T1000 (cell line): ENCODE results near the gene PTS.
A peak's percentile ranks its signal among the peaks of the same experiment; 100 is the strongest.

Experiments used
- DNase-seq: peaks from one replicate; lab custom pipeline; 2025; ENCODE audit warnings: mixed read lengths; lab: John Stamatoyannopoulos, UW

The PTS gene

DNA sequence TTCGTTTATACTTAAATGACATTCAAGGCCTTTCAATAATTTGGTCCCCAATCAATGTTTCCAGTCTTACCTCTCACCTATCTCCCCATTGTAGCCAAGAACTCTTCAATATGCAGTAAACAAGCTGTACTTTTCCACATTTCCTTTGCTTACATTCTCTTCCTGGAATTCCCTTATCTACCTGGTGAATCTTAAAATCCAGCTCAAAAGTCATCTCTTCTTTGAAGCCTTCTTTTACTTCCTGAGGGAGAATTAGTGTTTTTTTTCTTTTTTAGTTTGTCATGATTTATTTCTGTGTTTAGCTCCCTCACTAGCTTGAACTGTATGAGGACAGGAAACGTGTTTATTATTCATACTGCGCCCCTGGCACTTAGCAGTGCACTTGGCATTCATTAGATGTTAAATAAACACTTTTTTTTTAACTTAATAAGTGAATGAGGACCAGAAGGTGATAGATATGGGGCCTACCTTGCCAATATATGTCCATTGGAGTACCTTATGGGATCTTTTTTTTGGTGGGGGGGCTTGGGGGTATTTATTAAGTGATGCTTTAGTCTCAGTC lies 4.9 kb upstream of the PTS start:
- no peak for DNase-seq

DNA sequence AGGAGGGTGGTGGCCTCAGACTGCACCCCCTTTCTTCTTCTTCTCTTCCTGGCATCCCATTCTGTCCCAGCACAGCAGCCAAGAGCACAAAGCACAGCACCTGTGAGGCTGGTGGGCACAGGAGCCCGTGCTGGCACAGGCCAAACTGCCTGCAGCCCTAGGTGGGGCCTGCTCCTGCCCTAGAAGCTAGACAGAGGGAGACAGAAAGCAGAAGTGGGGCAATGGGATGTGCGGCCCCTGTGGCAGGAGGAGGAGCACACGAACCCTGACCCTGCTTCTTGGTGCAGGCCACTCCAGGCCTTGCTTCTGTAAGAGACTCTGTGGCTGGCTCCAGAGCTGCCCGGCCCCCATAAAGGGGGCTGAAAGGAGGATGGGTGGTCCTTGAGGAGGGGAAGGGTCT lies 3.9 kb upstream of the PTS start:
- DNase-seq, result no peak

GRCh38 chr11:112223121-112223520 lies 3.1 kb upstream of the PTS start:
- DNase-seq, result no peak

DNA sequence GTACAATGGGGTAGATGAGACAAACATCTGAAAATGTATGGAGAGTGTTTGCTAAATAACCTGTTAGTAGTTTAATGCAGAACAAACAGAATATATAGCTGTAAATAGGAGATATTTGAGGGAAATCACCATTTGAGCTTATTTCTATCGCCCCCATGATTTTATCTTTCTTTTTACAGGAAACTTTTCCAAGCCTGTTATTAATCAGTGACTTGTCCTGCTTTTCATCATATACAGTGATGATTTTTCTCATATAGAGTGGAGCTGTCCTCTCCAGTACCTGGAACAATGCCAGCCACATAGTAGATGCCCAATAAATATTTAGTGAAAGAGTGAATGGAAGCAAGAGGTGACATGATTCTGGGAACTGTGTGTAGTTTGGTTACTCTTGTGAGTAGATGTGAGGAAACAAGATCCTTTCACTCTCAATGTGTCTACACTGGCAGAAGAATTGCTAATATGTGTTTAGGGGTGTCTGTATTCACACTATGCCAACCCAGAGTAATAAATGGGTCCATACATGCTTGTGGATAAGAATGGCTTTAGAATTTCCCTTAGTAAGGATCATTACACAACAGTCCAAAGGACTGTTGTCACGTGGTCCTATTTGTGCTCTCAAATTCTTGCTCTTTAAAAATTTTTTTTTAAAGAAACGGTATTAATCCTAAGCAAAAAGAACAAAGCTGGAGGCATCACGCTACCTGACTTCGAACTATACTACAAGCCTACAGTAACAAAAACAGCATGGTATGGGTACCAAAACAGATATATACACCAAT lies 2.3 kb upstream of the PTS start:
- no peak for DNase-seq

GRCh38 chr11:112225753-112226061 lies 521 bp upstream of the PTS start:
- DNase-seq, result no peak

- DNase-seq, result no peak
Observed at GRCh38 chr11:112226831-112227401, 688 bp downstream of the PTS start.

- no peak for DNase-seq
Observed at GRCh38 chr11:112227471-112227870, 1.2 kb downstream of the PTS start.

- DNase-seq, result no peak
Observed at GRCh38 chr11:112228706-112229105, 2.5 kb downstream of the PTS start.

- no peak for DNase-seq
Observed at GRCh38 chr11:112229159-112229558, 2.9 kb downstream of the PTS start.

DNA sequence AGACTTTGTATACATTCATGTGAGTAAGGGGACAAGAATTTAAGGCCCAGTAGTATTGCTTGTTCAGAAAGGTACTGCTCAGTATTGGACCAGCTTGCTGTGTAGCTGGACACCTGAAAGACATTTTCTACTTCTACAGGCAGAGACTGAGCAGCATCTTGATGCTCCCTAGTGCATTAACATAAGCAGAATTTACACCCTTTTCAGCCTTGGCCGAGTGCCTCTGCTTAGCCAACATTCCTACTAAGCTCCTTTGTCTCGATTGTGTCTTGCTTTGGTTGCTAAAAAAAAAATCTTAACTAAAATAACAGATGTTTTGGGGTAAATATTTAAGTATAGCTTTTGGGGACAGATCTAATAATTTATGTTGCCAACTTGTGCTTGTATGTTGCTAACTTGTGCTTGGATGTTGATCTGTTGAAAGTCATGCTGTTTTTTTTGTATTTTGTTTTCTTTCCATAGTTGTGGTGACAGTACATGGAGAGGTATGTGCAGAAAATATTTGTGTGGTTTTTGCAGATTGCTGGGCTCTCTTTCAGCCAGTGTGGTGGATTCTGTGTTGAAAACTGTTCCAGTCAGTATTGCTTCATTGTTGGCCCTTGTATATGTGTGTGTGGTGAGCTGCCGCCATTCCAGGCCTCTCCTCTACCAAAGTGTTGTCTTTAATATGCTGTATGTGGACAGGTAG lies 3.7 kb downstream of the PTS start:
- DNase-seq, result no peak

DNA sequence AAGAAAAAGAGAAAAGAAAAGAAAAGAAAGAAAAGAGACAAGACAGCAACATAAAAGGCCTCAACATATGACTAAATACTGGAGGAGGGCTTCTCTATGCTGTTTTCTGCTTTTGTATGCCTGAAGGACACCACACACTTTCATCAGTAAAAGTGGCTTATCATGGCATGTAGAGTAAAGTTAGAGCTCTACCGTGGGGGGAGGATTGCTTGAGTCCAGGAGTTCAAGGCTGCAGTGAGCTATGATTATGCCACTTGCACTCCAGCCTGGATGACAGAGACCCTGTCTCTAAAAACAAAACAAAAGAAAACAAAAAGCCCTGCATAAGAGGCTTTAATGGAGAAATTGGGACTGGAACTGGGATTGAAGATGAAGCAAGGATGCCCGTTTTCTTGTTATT lies 5.7 kb downstream of the PTS start:
- DNase-seq, result no peak

DNA sequence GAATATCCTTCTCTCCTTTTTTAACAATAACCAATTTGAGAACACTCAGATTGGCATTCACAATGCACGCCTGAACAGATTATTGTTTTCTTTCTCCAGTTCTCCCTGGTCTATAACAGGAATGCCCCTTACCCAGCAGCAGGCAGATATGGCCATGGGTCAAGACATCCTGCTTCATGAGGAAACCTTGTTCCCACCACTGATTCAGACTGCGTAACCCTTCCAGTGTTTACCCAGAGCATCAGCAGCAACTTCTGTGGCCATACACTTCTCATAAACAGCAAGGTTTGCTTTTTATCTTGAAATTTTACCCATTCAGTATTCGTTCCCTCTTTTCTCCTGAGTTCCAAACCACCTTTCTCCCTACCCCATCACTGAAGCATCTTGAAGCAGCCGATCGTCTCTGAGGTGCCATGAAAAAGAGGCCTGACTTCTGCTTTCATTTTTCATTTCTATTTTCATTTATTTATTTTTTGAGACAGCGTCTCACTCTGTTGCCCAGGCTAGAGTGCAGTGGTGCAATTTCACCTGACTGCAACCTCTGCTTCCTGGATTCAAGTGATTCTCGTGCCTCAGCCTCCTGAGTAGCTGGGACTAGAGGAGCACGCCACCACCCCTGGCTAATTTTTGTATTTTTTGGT lies 9.6 kb downstream of the PTS start:
- DNase-seq, result no peak

DNA sequence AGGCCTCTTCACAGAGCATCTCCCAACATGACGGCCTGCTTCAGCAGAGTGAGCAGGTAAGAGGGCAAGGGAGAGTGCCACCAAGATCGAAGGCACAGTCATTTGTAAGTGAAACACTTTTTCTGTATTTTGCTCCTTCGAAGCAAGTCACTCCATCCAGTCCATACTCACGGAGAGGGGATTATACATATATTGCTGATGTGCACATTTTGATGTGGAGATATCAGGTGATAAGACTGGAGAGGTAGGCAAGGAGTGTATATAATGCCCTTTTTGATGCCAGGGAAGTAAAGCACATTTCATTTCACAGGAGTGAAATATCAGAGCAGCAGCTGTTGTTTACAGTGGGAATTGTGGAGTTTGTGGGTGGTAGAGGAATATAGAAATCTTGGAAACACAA lies 11.2 kb downstream of the PTS start:
- DNase-seq, result no peak

- DNase-seq, result no peak
Observed at GRCh38 chr11:112238041-112238440, 11.8 kb downstream of the PTS start.

- DNase-seq, result no peak
Observed at GRCh38 chr11:112241486-112241885, 15.3 kb downstream of the PTS start.

DNA sequence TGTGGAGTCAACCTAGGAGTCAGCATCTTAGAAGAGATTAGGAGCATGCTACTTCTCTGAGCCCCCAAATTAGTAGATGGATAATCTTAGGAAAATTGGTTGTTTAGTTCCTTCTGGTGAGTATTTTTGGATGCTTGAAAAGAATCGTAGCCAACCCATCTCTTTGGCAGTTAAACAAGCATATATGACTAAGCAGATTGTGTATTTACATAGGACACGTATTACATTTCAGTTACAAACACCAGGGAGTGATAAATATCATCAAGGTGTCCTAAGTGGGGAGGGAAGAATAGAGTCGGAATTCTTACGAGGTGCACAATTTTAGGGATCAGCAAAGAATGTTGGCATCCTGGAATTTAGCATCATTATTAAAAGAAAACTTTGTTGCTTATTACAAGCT lies 21.0 kb downstream of the PTS start:
- no peak for DNase-seq

DNA sequence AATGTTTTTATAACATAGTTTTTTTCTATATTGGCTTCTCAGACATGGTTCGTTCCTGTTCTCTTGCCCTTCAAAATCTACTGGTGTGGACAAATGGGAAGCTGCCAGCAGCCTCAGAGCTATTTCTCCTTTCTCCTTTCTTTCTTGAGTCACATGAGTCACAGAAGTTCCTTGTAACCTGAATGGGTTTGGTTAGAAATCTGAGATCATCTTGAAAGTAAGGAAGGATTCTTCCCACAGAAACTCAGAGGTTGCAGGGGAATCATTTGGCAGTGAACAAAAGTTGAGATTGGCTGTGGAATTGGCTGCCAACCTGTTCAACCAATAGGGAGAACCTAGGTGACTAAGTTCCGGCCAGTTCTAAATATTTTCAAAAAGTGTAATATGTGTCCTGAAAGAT lies 22.0 kb downstream of the PTS start:
- DNase-seq, result no peak

DNA sequence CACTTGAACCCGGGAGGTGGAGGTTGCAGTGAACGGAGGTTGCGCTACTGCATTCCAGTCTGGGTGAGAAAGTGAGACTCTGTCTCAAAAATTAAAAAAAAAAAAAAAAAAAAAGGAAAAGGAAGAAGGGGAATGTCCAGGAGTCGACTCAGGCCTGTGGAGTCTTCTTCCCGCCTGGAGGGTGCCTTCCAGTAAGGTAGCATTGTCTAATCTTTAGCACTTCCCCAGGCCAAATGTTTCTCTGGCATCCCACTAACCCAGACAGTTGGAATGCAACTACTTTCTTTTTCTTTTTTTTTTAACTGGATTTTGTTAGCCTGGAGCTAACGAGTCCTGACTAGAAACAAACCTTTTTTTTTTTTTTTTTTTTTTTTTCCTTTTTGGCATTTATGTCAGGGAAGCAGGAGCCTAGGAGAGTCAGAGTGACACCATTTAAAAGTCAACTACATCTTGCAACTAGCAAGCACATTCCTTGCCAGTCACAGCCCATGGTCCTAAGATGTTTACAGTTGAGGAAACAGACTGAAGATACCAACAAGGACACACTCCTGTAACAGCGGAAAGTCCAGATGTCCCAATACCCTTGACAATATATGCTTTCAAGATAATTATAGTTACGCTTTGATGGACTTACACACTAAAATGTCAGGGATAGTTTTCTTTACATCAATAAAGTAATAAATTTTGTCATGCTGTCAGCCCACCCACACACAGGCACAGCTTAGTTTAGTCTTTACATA lies 23.8 kb downstream of the PTS start:
- no peak for DNase-seq

GRCh38 chr11:112253605-112254242 lies 27.5 kb downstream of the PTS start:
- no peak for DNase-seq

GRCh38 chr11:112255067-112255720 lies 29.0 kb downstream of the PTS start:
- peak; percentile 32 for DNase-seq

DNA sequence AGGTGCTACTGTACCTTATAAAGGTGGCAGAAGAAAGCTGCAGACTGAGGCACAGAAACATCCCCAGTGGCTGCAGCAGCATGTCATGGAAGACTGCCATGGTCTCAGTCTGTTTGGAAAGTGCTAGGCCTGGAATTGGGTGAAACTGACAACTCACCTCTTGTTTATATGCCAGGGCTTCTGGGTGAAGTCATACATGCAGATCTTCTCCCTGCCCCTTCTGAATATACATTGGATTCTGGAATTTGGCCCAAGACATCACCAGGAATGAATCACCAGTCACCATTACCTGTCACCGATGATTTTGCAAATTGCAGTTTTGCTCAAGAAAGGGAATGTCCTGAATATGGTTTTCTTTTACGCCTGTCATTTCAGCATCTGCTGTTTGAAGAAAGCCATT lies 34.3 kb downstream of the PTS start, which contains the start of gene PLET1:
Gene PLET1, minus strand, starts transcription at position 371 of the 400 bp plus-strand sequence. Its CDS starts 271 bp downstream, at position 100.
- no peak for DNase-seq
